ENCODE measurements around the gene HLCS. TPM values are rescaled to one million over a fixed set of nuclear protein-coding genes. Genes with fewer than 3 reads are reported as not detected.

Gene HLCS
- total and polyA plus RNA-seq, 2 of the 4 experiments (the other 2 are of a cell fraction) = 10.6 to 21.0 TPM

DNA sequence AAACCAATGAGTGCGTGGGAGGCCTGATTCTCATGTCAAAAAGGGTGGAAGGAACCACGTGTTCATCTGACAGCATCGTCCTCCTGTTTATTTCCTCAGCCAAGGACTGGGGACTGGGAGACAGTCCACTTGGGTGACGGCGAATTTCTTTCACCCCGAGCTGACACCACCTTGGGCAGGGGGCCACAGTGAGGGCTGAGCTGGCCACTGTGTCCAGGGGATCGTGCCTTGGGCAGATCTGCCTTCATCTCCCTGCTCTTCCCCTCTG, 145.5 kb downstream of the HLCS start:
- no peak overlapping the region for H4K8ac ChIP-seq (ENCODE audit: low read depth in 2 of 2, low read length in 2 of 2)
- dilution Hi-C loops (cut with HindIII; ENCODE audit: low sequenced_read_pairs, unreplicated experiment) = no loop called here
- H2BK20ac ChIP-seq (ENCODE audit: low read depth, low read length) = peak overlapping the region; percentile 28; the same call in 1 of the 2 replicates
- peaks cover 16% of the 10 kb centered on the region for H3K9me1 ChIP-seq (ENCODE audit: insufficient read depth, low read length)
- no peak overlapping the region for H2BK5ac ChIP-seq (ENCODE audit: low read depth, low read length, poor library complexity, severe bottlenecking)
- H2BK15ac ChIP-seq (ENCODE audit: low read depth, low read length) = no peak overlapping the region
- in situ Hi-C loops (cut with MboI; ENCODE audit: low sequenced_read_pairs) = no loop called here
- no peak overlapping the region for H4K5ac ChIP-seq (ENCODE audit: low read depth, low read length)
- no peak overlapping the region for H3K18ac ChIP-seq (ENCODE audit: low read depth, low read length)
- peak overlapping the region; percentile 21; the same call in 1 of the 2 replicates for H2AK5ac ChIP-seq (ENCODE audit: low read depth, low read length)
- H3K4me3 ChIP-seq (ENCODE audit: insufficient read depth, low read depth, low read length) = no peak overlapping the region
- H3K27me3 ChIP-seq (ENCODE audit: control insufficient read depth, insufficient read depth, low read length) = no peaks in the 10 kb centered on the region
- ATAC-seq (ENCODE audit: low read depth) = no peak
- WGBS, 2 experiments (ENCODE audit: extremely low coverage in 2 of 2, insufficient read length in 1 of 2) = 20% methylated on average over 1 of the region's 7 CpGs; no CpG with 5 or more reads in 1 of the 2 experiments
- no peak overlapping the region for H3K27ac ChIP-seq (ENCODE audit: insufficient read depth, low read length)
- peaks cover 7% of the 10 kb centered on the region; the same call in 1 of the 2 replicates for H3K4me1 ChIP-seq (ENCODE audit: control insufficient read depth, insufficient read depth, low read length)
- H2AK9ac ChIP-seq (replicated peaks; ENCODE audit: low read depth, low read length, poor library complexity) = peak overlapping the region; percentile 79
- no TSS peak for BruUV-seq (replicated peaks)
- intact Hi-C loops (cut with micrococcal nuclease) = no loop called here
- H4K91ac ChIP-seq (ENCODE audit: insufficient read depth, low read depth, low read length) = peak overlapping the region; percentile 27; the same call in 1 of the 2 replicates
- peak overlapping the region; percentile 48; the same call in 1 of the 2 replicates for H3K4me2 ChIP-seq (ENCODE audit: low read depth, low read length)
- POLR2A ChIA-PET (ENCODE audit: unreplicated experiment) = no interaction called here
- no peaks in the 10 kb centered on the region for H4K20me1 ChIP-seq (ENCODE audit: insufficient read depth, low read length)
- H3K56ac ChIP-seq (ENCODE audit: extremely low read depth, insufficient read depth, low read length) = no peak overlapping the region
- TF ChIP-seq USF2 (IDR thresholded peaks at IDR 0.05; ENCODE audit: low read depth, low read length) (no peak), RCOR1 (IDR thresholded peaks at IDR 0.05; ENCODE audit: insufficient replicate concordance, low read length) (no peak), BHLHE40 (IDR thresholded peaks at IDR 0.05; ENCODE audit: low read depth, low read length) (no peak), MAFK (IDR thresholded peaks at IDR 0.05; ENCODE audit: low read depth, low read length) (no peak), CEBPB (IDR thresholded peaks at IDR 0.05; ENCODE audit: low read depth, low read length) (no peak), RAD21 (IDR thresholded peaks at IDR 0.05; ENCODE audit: low read length) (no peak), POLR2A (IDR thresholded peaks at IDR 0.05; ENCODE audit: low read depth, low read length) (no peak), RFX5 (IDR thresholded peaks at IDR 0.05; ENCODE audit: low read depth, low read length) (no peak), FOS (IDR thresholded peaks at IDR 0.05; ENCODE audit: low read depth, low read length) (no peak), CHD1 (IDR thresholded peaks at IDR 0.05; ENCODE audit: low read depth, low read length) (no peak), MAZ (IDR thresholded peaks at IDR 0.05; ENCODE audit: borderline replicate concordance, low read depth, low read length) (no peak), NFE2L2 (IDR thresholded peaks at IDR 0.05; ENCODE audit: low read depth, low read length) (no peak), SMC3 (IDR thresholded peaks at IDR 0.05; ENCODE audit: low read depth, low read length) (no peak), MXI1 (IDR thresholded peaks at IDR 0.05; ENCODE audit: borderline replicate concordance, low read depth, low read length) (no peak)
- TF ChIP-seq, protein P1, sequence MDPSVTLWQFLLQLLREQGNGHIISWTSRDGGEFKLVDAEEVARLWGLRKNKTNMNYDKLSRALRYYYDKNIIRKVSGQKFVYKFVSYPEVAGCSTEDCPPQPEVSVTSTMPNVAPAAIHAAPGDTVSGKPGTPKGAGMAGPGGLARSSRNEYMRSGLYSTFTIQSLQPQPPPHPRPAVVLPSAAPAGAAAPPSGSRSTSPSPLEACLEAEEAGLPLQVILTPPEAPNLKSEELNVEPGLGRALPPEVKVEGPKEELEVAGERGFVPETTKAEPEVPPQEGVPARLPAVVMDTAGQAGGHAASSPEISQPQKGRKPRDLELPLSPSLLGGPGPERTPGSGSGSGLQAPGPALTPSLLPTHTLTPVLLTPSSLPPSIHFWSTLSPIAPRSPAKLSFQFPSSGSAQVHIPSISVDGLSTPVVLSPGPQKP (IDR thresholded peaks at IDR 0.05; ENCODE audit: borderline replicate concordance, low read depth, low read length) = no peak
- peak overlapping the region; percentile 48 for H3K4ac ChIP-seq (ENCODE audit: low read depth, low read length)
- peak overlapping the region; percentile 67 for H2AFZ ChIP-seq (replicated peaks; ENCODE audit: low read length, poor library complexity)
- no peaks in the 10 kb centered on the region for H3K9me3 ChIP-seq (ENCODE audit: control insufficient read depth, insufficient read depth, low read length)
- peak overlapping the region; percentile 7; the same call in 1 of the 2 replicates for H3K14ac ChIP-seq (replicated peaks; ENCODE audit: low read depth, low read length)
- H2BK120ac ChIP-seq (ENCODE audit: low read depth, low read length) = peak overlapping the region; percentile 5; the same call in 1 of the 2 replicates
- no peak for DNase-seq
- H3K79me1 ChIP-seq (ENCODE audit: low read depth in 1 of 2, low read length in 2 of 2) = 0 out of 4 replicates have a peak, but pooled peaks cover 0 to 6% of the 10 kb centered on the region in 2 experiments
- no peak overlapping the region for H3K9ac ChIP-seq (ENCODE audit: low read depth, low read length)
- no peaks in the 10 kb centered on the region; the same call in 1 of the 2 replicates for H3K36me3 ChIP-seq (ENCODE audit: control insufficient read depth, insufficient read depth, low read length)
- CTCF ChIA-PET = interaction anchor here (1.6 kb wide), 1 partner anchor 11 kb away, joined by 5 read pairs; no protein-coding TSS in a partner anchor
- H3K23ac ChIP-seq (ENCODE audit: low read depth, low read length) = peak overlapping the region; percentile 65

All from IMR-90 (cell line).